Forelimb muscle (tissue), 1 donor: ENCODE results near the gene PARD3B. TPM values are rescaled to one million over a fixed set of nuclear protein-coding genes. Genes with fewer than 3 reads are reported as not detected.

Source experiments
- DNase-seq: peaks from one replicate; pipeline ENCODE4 v3.0.0-alpha.2; 2013; ENCODE audit warnings: low read depth
- polyA plus RNA-seq: library from polyadenylated mRNA; unstranded; fragments of 120-200 nt; gene quantifications from one replicate; pipeline ENCODE4 v1.2.1, GENCODE V29; 2013; ENCODE audit not compliant: insufficient read length

PARD3B gene
- polyA plus RNA-seq, 1 donor: 6.8 TPM

DNA sequence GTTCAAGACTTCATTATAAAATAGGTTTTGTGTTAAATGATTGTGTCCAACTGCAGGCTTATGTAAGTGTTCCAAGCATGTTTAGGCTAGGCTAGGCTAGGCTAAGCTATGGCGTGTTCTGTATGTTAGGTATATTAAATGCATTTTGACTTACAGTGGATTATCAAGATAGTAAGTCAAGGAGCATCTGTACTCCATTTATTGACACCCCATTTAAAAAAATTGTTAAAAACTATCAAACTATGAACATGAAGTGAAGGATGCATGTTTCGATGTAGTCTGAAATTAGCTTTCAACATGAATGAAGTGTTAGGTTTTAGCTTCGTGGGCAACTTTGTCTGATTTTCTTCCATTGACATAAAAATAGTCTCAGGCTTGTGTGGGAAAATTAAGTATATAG lies 290.5 kb downstream of the PARD3B start:
- no peak for DNase-seq

GRCh38 chr2:204840504-204840903 lies 295.2 kb downstream of the PARD3B start:
- no peak for DNase-seq

GRCh38 chr2:204842068-204842467 lies 296.8 kb downstream of the PARD3B start:
- DNase-seq: no peak

DNA sequence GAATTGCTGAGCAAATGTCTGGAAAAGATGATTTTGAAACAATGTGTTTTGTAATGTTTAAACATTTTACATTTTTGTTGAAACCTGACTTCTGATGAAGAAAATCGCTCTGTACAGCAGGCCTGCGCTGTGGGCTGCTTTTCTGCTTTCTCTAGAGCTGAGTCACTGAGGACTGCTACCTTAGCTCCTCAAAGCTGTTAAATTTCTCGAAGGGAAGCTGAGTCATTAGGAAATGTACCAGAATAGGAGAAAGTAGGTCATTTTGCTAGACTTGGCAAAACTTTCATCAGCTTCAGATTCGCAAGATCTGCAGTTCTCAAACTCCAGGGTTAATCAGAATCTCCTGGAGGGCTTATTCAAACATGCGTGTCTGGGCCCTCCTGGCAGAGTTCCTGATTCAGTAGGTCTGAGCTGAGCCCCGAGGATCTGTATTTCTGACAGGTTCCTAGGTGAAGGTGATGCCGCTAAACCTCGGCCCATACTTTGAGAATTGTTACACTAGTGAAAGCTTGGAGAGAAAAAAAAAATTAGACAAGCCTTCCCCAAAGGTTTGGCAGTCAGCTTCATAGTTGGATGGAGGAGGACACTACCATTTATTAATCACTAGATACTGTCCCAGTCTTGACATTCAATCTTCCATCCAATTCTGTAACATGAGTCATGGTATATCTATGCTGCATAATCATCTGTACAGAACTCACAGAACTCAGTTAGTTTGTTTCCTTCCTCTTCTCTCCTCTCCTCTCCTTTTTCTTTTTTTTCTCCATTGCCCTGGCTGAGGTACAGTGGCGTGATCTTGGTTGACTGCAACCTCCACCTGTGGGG lies 297.6 kb downstream of the PARD3B start:
- no peak for DNase-seq

GRCh38 chr2:204846471-204846870 lies 301.2 kb downstream of the PARD3B start:
- no peak for DNase-seq

DNA sequence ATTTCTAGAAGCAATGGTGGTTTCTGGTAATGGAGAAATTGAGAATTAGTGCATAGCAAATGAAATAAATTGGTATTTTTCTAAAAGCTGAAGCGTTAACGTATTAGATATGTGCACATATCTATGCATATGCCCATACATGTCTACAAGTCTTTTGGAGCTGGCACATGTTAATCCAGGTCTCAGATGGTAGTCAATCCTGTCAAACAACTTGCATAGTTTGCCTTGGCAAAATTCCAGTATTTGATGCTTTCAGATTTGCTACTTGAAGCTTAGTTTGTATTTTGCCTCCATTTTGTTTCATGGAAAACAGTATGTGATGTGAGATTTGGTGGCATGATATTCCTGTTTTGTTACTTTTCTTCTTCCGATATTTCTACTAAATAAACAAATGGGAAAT lies 304.6 kb downstream of the PARD3B start:
- DNase-seq: no peak

DNA sequence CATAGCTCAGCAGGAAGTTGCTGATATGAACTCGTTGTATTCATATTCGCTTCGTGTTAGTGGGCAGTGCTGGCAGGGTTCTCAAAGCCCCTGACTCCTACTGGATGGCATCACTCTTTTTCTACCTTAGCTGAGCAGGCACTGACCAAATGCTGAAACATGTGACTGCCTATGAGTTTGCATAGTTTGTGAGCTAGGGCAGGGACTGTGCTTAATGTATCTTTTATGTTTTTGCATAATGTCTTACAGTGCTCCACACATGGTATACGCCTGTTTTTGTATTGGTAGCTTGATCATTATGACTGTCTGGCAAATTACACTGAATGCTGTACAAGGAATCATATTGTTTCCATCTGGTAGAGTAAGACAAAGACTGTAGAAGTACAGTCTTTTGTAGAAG lies 305.3 kb downstream of the PARD3B start:
- DNase-seq: no peak

GRCh38 chr2:204853905-204854304 lies 308.6 kb downstream of the PARD3B start:
- no peak for DNase-seq

DNA sequence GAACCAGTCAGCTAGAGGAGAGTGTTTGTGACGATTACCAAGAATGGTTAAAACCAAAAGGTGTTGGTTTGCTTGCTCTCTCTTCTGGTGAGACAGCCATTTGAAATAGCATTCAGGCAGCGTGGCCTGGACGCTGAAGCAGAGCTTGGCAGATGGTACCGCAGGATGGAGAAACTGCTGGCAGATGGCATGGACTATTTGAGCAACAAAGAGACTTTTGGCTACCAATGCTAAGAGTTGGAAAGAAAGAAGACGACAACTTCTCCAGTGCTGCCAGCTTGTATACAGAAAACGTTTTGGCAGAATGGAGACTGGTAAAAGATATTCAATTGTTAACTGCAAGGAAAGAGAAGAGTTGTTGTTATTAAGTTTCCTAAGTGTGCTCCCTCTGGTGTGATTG lies 315.0 kb downstream of the PARD3B start:
- DNase-seq: no peak

DNA sequence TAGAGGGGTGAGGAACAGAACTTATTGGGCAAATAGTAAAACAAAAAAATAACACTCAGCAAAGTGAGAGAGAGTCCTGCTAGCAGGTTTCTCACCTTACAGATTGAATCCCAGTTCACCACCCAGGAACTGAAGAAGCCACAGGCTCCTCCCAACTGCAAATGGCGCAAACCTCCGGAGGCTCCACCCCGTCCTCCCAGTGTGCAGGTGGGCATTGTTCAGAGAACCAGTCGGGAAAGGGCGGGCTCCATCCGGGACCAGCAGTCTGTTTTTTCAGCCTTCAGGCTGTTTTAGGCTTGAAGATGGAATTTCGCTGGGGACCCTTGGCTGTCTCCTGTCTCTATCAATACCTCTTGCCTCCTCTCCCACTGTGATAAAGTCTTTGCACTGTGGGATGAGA lies 317.5 kb downstream of the PARD3B start:
- DNase-seq: no peak

GRCh38 chr2:204863336-204863735 lies 318.1 kb downstream of the PARD3B start:
- no peak for DNase-seq

- DNase-seq: no peak
These were observed 324.0 kb downstream of the PARD3B start for GRCh38 chr2:204869132-204869823.

DNA sequence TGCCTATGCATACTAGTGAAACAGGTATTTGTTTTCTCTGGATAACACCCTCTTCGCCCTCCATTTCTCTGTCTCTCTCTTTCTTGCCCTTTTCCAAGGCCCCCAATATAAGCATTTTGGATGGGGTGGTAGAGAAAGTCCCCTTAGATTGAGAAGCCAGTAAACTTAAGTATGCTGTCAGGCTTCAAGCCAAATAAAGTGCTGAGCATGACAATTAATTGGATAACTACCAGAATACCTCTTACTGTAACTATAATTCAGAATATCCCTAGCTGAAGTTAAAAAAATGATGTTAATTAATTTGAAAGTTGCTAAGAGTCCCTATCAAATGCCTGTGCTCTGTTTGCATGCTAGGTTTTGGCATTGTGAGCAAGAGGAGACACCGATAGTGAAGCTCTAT lies 324.8 kb downstream of the PARD3B start:
- DNase-seq: no peak

GRCh38 chr2:204871231-204871953 lies 326.1 kb downstream of the PARD3B start:
- DNase-seq: no peak

DNA sequence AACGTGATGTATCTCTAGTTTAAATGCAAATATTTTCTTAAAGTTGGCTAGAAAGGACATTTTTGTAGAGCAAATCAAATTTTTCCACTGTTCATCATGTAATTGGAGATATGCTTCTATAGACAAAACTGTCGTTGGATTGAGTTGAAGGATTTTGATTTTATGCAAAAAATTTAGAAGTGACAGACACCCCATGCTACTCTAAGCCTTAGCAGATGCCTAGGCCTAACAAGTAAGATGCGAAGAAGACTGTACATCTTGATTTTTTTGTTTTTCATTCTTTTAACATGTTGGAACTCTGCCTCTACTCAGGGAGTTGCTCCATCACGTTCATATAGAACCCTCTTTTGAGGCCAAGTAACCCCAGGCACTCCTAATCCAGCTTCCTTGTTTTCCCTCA lies 331.0 kb downstream of the PARD3B start:
- DNase-seq: no peak

DNA sequence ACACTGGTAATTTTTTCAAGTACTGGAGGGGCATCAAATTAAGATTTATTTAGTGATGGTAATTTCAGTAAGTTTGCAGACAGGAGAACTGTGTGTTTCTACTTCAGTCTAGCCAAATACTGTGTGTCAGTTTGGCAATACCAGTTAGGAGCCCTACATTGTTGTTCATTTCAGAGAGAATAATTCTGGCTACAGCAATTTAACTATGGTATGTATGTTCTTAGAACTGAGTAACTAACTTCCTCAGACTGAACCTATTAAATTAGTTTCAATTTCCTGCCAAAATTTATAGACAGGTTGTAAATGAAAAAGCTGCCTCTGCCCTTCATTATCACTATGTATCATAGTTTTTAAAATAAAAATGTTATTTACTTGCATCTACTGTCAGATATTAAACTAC lies 332.4 kb downstream of the PARD3B start:
- no peak for DNase-seq

DNA sequence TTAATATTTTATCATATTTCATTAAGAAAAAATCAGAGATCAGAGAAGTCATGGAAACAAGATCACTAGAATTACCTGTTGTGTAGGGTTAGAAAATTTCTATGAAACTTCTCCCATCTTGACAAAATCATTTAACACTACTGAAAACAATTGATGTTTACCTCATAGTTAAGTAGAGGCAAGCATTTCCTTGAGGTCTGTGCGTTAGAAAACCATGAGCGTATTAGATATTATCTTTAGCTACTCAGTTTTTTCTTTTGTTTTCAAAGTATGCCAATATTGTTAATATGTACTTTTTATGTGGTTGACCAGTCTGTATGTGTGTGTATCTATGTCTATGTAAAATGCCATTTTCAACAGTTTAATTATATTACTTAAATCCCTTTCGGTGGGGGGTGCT lies 335.7 kb downstream of the PARD3B start:
- no peak for DNase-seq

DNA sequence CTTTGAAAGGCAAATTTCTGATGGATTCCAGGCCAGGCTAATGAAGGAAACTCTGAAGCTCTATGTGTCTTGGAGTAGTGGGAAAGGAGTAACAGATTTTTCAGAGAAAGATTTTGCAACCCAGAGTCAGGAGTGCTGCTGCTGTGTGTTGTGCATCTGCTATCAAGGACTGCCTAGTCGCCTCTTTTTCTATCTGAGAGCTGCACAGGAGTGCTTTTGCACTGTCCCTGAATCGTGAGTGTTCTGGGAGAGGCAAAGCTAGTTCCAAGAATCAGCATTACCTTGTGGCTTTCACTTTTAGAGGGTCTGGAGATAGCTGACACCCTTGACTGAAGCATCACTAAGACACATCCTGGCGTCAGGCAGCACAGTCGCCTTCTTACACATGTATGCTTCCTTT lies 336.4 kb downstream of the PARD3B start:
- no peak for DNase-seq

DNA sequence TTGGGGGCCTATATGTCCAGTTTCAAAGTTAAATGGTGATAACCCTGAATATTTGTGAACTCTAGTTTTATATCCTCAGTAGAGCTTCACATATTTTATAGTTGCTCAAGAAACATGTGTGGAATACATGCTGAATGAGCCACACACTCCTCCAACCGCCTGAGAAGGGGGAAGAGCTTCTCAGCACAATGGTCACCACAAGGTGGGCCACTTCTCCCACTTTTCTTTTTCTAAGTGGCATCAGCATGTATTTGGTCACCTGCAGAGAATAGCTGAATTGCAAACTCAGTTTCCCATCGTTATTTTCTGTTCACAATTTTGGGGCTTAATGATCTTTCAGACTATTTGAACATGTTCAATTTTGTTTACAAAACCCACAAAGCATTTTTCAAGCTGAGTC lies 340.5 kb downstream of the PARD3B start:
- DNase-seq: no peak

- DNase-seq: no peak
These were observed 341.4 kb downstream of the PARD3B start for GRCh38 chr2:204886713-204887112.

GRCh38 chr2:204888222-204888621 lies 342.9 kb downstream of the PARD3B start:
- no peak for DNase-seq

DNA sequence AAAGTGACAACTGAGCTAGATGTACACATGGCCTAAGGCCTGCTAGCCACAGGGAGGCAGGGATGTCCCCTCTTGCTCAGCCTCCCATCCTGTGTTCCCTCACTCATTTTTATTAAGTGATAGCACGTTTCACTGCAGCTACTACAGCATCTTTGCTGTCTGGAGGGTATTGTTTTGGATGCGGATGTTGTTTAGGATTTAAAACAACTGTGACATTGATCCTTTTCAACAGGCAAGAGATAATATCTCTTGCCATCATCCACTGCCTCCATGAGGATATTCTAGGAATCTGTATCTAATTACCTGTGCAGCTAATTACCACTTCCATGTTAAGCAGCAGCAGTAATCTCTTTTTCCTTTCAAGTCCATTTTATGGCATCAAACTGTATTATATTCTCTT lies 345.4 kb downstream of the PARD3B start:
- no peak for DNase-seq

DNA sequence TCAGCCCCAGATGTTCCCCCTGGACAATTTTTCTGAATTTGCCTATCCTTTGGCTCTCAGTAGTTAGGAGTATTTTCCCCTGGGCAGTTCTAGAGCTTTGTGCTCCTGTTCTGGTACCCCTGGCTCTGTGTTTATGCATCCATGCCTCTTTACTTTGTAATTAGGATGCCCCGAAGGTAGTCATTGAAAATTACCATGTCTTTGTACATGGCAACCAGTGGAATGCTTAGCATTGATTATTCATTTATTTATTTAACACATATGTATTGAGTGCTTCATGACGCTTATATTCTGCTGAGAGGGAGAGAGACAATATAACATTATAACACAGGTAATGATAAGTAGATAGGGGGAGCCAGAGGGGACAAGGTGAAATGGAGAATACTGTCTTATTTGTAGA lies 346.5 kb downstream of the PARD3B start:
- DNase-seq: no peak
